Measurements from ENCODE around the gene JADE2. TPM values are rescaled to one million over a fixed set of nuclear protein-coding genes. Genes with fewer than 3 reads are reported as not detected.

The JADE2 gene
- total RNA-seq, 1 donor from 2014 or later = 32.4 TPM

- Mint-ChIP-seq H3K36me3 (ENCODE audit: unreplicated experiment) (peaks cover 11% of the 10 kb centered on the region), H3K27ac (ENCODE audit: unreplicated experiment) (no peak overlapping the region), H3K4me1 (ENCODE audit: unreplicated experiment) (peaks cover 21% of the 10 kb centered on the region), H3K27me3 (ENCODE audit: unreplicated experiment) (no peaks in the 10 kb centered on the region), H3K9me3 (ENCODE audit: unreplicated experiment) (no peaks in the 10 kb centered on the region), H3K4me3 (ENCODE audit: unreplicated experiment) (no peak overlapping the region)
- DNase-seq (ENCODE audit: extremely low spot score, unreplicated experiment) = no peak
- TF ChIP-seq, protein P1, sequence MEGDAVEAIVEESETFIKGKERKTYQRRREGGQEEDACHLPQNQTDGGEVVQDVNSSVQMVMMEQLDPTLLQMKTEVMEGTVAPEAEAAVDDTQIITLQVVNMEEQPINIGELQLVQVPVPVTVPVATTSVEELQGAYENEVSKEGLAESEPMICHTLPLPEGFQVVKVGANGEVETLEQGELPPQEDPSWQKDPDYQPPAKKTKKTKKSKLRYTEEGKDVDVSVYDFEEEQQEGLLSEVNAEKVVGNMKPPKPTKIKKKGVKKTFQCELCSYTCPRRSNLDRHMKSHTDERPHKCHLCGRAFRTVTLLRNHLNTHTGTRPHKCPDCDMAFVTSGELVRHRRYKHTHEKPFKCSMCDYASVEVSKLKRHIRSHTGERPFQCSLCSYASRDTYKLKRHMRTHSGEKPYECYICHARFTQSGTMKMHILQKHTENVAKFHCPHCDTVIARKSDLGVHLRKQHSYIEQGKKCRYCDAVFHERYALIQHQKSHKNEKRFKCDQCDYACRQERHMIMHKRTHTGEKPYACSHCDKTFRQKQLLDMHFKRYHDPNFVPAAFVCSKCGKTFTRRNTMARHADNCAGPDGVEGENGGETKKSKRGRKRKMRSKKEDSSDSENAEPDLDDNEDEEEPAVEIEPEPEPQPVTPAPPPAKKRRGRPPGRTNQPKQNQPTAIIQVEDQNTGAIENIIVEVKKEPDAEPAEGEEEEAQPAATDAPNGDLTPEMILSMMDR (IDR thresholded peaks at IDR 0.05) = no peak
Measured at GRCh38 chr5:134533115-134533815, 7.8 kb downstream of the JADE2 start.

DNA sequence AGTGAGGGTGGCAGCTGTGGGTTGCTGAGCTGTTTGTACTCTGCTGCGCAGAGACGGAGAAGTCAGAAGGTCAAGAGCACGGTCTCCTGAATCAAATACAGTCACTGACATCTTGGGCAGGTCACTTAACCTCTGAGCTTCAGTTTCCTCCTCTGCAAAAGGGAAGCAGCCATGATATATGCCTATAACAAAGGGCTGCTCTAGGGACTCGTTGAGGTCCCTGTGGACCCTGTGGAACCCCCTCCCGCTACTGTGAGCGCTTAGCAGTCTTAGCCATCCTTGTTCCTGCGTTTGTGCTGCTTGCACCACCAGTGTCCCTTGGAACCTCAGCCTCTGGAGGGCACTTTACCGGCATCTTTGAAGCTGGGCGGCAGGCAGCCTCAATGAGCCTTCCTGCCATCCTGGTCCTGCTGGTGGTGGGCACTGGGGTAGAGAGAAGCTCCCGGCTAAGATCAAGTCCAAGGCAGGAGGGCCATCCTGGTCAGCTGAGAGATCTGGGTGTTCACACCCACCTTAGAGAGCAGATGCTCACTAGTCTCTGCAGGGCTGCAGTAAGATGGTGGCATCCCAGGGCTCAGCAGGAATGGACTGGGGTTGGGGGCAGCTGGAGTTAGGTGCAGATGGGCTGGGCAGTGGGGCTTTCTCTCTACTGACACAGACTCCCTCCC, 8.7 kb downstream of the JADE2 start:
- DNase-seq (ENCODE audit: extremely low spot score, unreplicated experiment) = no peak
- Mint-ChIP-seq H3K27me3 (ENCODE audit: unreplicated experiment) (no peaks in the 10 kb centered on the region), H3K36me3 (ENCODE audit: unreplicated experiment) (peaks cover 14% of the 10 kb centered on the region), H3K4me3 (ENCODE audit: unreplicated experiment) (no peak overlapping the region), H3K9me3 (ENCODE audit: unreplicated experiment) (no peaks in the 10 kb centered on the region), H3K27ac (ENCODE audit: unreplicated experiment) (no peak overlapping the region), H3K4me1 (ENCODE audit: unreplicated experiment) (peaks cover 15% of the 10 kb centered on the region)
- TF ChIP-seq, protein P1 (IDR thresholded peaks at IDR 0.05) = no peak

DNA sequence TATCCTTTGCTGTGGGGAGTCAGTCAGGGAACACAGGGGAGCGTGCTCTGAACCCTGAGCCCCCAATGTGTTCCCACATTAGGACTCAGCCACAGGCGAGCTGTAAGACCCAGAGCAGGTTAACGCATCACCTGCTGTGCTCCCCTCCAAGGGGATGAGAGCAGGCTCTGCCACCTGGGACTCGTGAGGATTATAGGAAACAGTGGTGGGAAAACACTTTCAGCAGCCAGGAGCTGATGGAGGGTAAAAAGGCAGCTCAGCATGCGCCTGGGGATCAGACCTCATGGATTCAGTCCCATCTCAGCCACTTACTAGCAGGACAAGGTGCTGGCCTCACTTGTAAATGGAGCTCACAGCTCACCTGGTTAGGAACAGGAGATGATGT, 9.2 kb downstream of the JADE2 start:
- Mint-ChIP-seq H3K36me3 (ENCODE audit: unreplicated experiment) (peaks cover 14% of the 10 kb centered on the region), H3K27me3 (ENCODE audit: unreplicated experiment) (no peaks in the 10 kb centered on the region), H3K9me3 (ENCODE audit: unreplicated experiment) (no peaks in the 10 kb centered on the region), H3K27ac (ENCODE audit: unreplicated experiment) (no peak overlapping the region), H3K4me1 (ENCODE audit: unreplicated experiment) (peaks cover 14% of the 10 kb centered on the region), H3K4me3 (ENCODE audit: unreplicated experiment) (no peak overlapping the region)
- TF ChIP-seq, protein P1 (IDR thresholded peaks at IDR 0.05) = no peak
- no peak for DNase-seq (ENCODE audit: extremely low spot score, unreplicated experiment)

DNA sequence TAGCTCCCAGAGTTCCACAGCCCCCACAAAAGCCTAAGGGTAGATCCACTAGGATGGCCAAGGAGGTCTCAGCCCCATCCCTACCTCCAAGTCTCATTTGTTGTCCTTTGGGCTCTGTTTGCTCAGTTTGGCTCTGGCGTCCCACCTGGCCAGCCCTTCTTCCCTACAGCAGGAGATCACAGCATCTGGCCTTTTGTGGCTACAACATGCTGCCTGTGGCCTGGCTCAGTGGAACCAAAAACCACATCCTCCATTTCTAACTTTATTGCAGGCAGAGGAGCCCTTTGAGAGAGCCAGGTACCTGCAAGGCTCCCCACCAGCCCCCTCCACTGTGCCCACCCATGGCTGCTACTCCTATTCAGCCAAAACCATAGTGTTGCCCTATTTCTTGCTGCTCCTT, 11.4 kb downstream of the JADE2 start:
- Mint-ChIP-seq H3K36me3 (ENCODE audit: unreplicated experiment) (peaks cover 23% of the 10 kb centered on the region), H3K27ac (ENCODE audit: unreplicated experiment) (no peak overlapping the region), H3K9me3 (ENCODE audit: unreplicated experiment) (no peaks in the 10 kb centered on the region), H3K27me3 (ENCODE audit: unreplicated experiment) (no peaks in the 10 kb centered on the region), H3K4me3 (ENCODE audit: unreplicated experiment) (no peak overlapping the region), H3K4me1 (ENCODE audit: unreplicated experiment) (no peaks in the 10 kb centered on the region)
- TF ChIP-seq, protein P1 (IDR thresholded peaks at IDR 0.05) = no peak
- DNase-seq (ENCODE audit: extremely low spot score, unreplicated experiment) = no peak

DNA sequence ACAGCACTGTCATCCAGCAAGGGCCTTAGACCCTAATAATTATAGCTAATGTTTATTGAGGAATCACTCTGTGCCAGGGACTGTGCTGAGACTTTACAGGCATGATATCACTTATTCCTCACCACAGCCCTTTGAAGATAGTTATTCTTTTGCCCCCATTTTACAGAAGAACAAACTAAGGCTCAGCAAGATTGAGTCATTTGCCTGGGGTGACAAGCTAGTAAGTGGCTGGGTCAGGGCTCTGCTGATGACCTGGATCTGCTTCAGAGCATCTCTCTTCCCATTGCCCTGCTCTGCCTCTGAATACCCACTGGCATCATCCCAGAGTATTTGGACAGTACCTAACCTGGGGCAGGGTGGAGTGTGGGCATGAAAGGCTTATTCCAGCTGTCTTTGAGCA, 11.8 kb downstream of the JADE2 start:
- TF ChIP-seq, protein P1 (IDR thresholded peaks at IDR 0.05) = no peak
- Mint-ChIP-seq H3K27me3 (ENCODE audit: unreplicated experiment) (no peaks in the 10 kb centered on the region), H3K36me3 (ENCODE audit: unreplicated experiment) (peaks cover 23% of the 10 kb centered on the region), H3K4me1 (ENCODE audit: unreplicated experiment) (no peaks in the 10 kb centered on the region), H3K4me3 (ENCODE audit: unreplicated experiment) (no peak overlapping the region), H3K9me3 (ENCODE audit: unreplicated experiment) (no peaks in the 10 kb centered on the region), H3K27ac (ENCODE audit: unreplicated experiment) (no peak overlapping the region)
- no peak for DNase-seq (ENCODE audit: extremely low spot score, unreplicated experiment)

Data from osteocyte (in vitro differentiated cells).